OCI-LY7 (cell line): ENCODE data around the gene IFT80. TPM values are rescaled to one million over a fixed set of nuclear protein-coding genes. Genes with fewer than 3 reads are reported as not detected.

Experiments used
- BruUV-seq: library from RNA; stranded (reverse); fragments of 400-500 nt; replicated peaks from 2 replicates; lab custom pipeline; 2021; lab: Mats Ljungman, UMichigan
- CTCF ChIA-PET: fragments of 300-600 bp; sonication (Branson Sonifier 250); formaldehyde crosslinking; loops from one replicate; lab custom pipeline; 2022; ENCODE audit warnings: antibody characterized with exemption; ENCODE audit not compliant: unreplicated experiment; lab: Charles Lee
- POLR2A ChIA-PET: fragments of 300-600 bp; sonication (Branson Sonifier 250); formaldehyde crosslinking; loops from one replicate; lab custom pipeline; 2022; ENCODE audit warnings: antibody characterized with exemption; lab: Charles Lee
- DNase-seq: peaks from one replicate; pipeline ENCODE4 v3.0.0-alpha.2; 2015; ENCODE audit warnings: low spot score
- H2AFZ ChIP-seq: fragments of 200-600 bp; sonication (generic), shearing (Covaris generic); 2 replicates; pipeline ENCODE4 v1.6.1; 2014; ENCODE audit warnings: mild to moderate bottlenecking, antibody characterized with exemption, low read length, moderate library complexity
- H3K27ac ChIP-seq: fragments of 200-600 bp; sonication (generic); 2 replicates; pipeline ENCODE4 v1.5.1; 2014; ENCODE audit warnings: mixed run types, low read depth, mild to moderate bottlenecking, moderate library complexity, low read length, inconsistent platforms; ENCODE audit not compliant: poor library complexity, severe bottlenecking
- H3K36me3 ChIP-seq: fragments of 200-600 bp; sonication (generic); 2 replicates; pipeline ENCODE4 v1.6.1; 2014; ENCODE audit warnings: mild to moderate bottlenecking, antibody characterized with exemption, low read length, moderate library complexity, mixed read lengths; ENCODE audit not compliant: insufficient read depth
- H3K4me1 ChIP-seq: fragments of 200-600 bp; sonication (generic); 2 replicates; pipeline ENCODE4 v1.5.1; 2014; ENCODE audit warnings: mild to moderate bottlenecking, low read length; ENCODE audit not compliant: insufficient read depth, poor library complexity, severe bottlenecking
- H3K4me2 ChIP-seq: fragments of 200-600 bp; sonication (generic); 2 replicates; pipeline ENCODE4 v1.6.1; 2014; ENCODE audit warnings: mild to moderate bottlenecking, low read length
- H3K4me3 ChIP-seq: fragments of 200-600 bp; sonication (generic); 2 replicates; pipeline ENCODE4 v1.5.1; 2014; ENCODE audit warnings: mild to moderate bottlenecking, low read depth, low read length; ENCODE audit not compliant: poor library complexity, severe bottlenecking
- H3K79me2 ChIP-seq: fragments of 200-600 bp; sonication (generic); 2 replicates; pipeline ENCODE4 v1.6.1; 2016; ENCODE audit warnings: low read depth, mild to moderate bottlenecking, low read length, moderate library complexity, mixed read lengths; ENCODE audit not compliant: insufficient read depth
- H3K9me2 ChIP-seq: fragments of 200-600 bp; sonication (generic); 2 replicates; pipeline ENCODE4 v1.6.1; 2016; ENCODE audit warnings: mild to moderate bottlenecking, low read length, mixed read lengths; ENCODE audit not compliant: insufficient read depth
- H3K9me3 ChIP-seq: fragments of 200-600 bp; sonication (generic); 2 replicates; pipeline ENCODE4 v1.6.1; 2014; ENCODE audit warnings: mild to moderate bottlenecking, mixed run types, low read length, mixed read lengths
- H4K20me1 ChIP-seq: fragments of 200-600 bp; sonication (generic); 2 replicates; pipeline ENCODE4 v1.6.1; 2014; ENCODE audit warnings: mild to moderate bottlenecking, antibody characterized with exemption, low read length, moderate library complexity, mixed read lengths; ENCODE audit not compliant: insufficient read depth
- CTCF ChIP-seq: fragments of 200-600 bp; sonication (generic); conservative IDR thresholded peaks from 2 replicates; pipeline ENCODE4 v1.5.1; 2014; ENCODE audit warnings: mild to moderate bottlenecking, antibody characterized with exemption, low read length, moderate library complexity, mixed read lengths
- EZH2phosphoT487 ChIP-seq: fragments of 200-600 bp; sonication (generic); IDR thresholded peaks from 2 replicates; pipeline ENCODE4 v1.6.1; 2018; ENCODE audit warnings: low read depth, borderline replicate concordance, mild to moderate bottlenecking, mixed run types, antibody characterized with exemption, low read length, moderate library complexity, mixed read lengths
- intact Hi-C: fragments of 100-400 bp; cut with micrococcal nuclease; formaldehyde crosslinking; loops from one replicate; pipeline ENCODE4 v1.10.0; 2022; ENCODE audit not compliant: unreplicated experiment
- total RNA-seq, 2 experiments: library from RNA; depleted of rRNA in 1 of 2; stranded (reverse); fragments of >200 nt in 1 of 2; shearing (Covaris generic) in 1 of 2; gene quantifications; 2 replicates each; pipeline ENCODE4 v1.2.3, GENCODE V29; 2014 to 2022

IFT80 gene
- total RNA-seq, 2 experiments from 2014 or later = 33.5 to 49.5 TPM

GRCh38 chr3:160400030-160400701 is 1.1 kb upstream of the IFT80 start:
- Histone ChIP-seq H3K36me3 (peaks cover 57% of the 10 kb centered on the region), H3K4me2 (peak overlapping the region; percentile 84), H3K9me3 (no peaks in the 10 kb centered on the region), H3K4me1 (peaks cover 50% of the 10 kb centered on the region), H3K9me2 (no peaks in the 10 kb centered on the region), H3K4me3 (peak overlapping the region; percentile 100), H4K20me1 (peaks cover 54% of the 10 kb centered on the region), H3K27ac (peak overlapping the region; percentile 92), H2AFZ (no peak overlapping the region; the same call in 1 of the 2 replicates), H3K79me2 (peaks cover 96% of the 10 kb centered on the region)
- peak; percentile 50 for DNase-seq
- BruUV-seq = no TSS peak
- TF ChIP-seq EZH2phosphoT487 = no peak
- TF ChIP-seq CTCF = no peak
- POLR2A ChIA-PET = interaction anchor here (0.8 to 1.4 kb wide), 5 partner anchors 14 to 49 kb away, joined by 3 to 9 read pairs (median 3); partner anchors contain the start of gene TRIM59
- CTCF ChIA-PET = no interaction called here
- intact Hi-C loops = no loop called here

GRCh38 chr3:160398820-160399124 is 253 bp downstream of the IFT80 start:
- BruUV-seq = no TSS peak

More at GRCh38 chr3:160398820-160399124, 253 bp downstream of the IFT80 start:
- peak overlapping the region; percentile 92 for H3K27ac ChIP-seq
- peaks cover 39% of the 10 kb centered on the region for H3K4me1 ChIP-seq
- H4K20me1 ChIP-seq = peaks cover 42% of the 10 kb centered on the region
- peak overlapping the region; percentile 100 for H3K4me3 ChIP-seq
- no peaks in the 10 kb centered on the region for H3K9me2 ChIP-seq
- ChIA-PET POLR2A (interaction anchor here (0.7 to 1.0 kb wide), 5 partner anchors 9 to 231 kb away, joined by 3 to 8 read pairs (median 5); no protein-coding TSS in a partner anchor), CTCF (no interaction called here)
- H3K79me2 ChIP-seq = peaks cover 88% of the 10 kb centered on the region
- H3K4me2 ChIP-seq = peak overlapping the region; percentile 84
- no peak for DNase-seq
- peaks cover 43% of the 10 kb centered on the region for H3K36me3 ChIP-seq
- H3K9me3 ChIP-seq = no peaks in the 10 kb centered on the region
- TF ChIP-seq EZH2phosphoT487 = no peak
- TF ChIP-seq CTCF = no peak
- H2AFZ ChIP-seq = peak overlapping the region; percentile 79
- intact Hi-C loops = loop anchor here (1.0 to 2.0 kb wide), 3 partner anchors 50 to 356 kb away; partner anchors contain the start of gene KPNA4
